GM20431 (cell line): Measurements from ENCODE around the gene SF3B2.
"Not testable (repeated sequence)": the region's sequence is repeated elsewhere in the genome, so short reads cannot be mapped to it uniquely, and the experiment has no call there.

Experiments used
- in situ Hi-C: fragments of 300-500 bp; cut with MseI, MboI; formaldehyde crosslinking; loops from one replicate; pipeline ENCODE4 v1.15.0; 2020; ENCODE audit warnings: low sequenced_read_pairs; ENCODE audit not compliant: unreplicated experiment

Gene SF3B2

GRCh38 chr11:66015936-66016792 lies 36.0 kb upstream of the SF3B2 start:
- in situ Hi-C loops, result no loop called here

- in situ Hi-C loops, result no loop called here
These were observed 35.4 kb upstream of the SF3B2 start for GRCh38 chr11:66016793-66017177.

GRCh38 chr11:66017321-66017720 lies 34.8 kb upstream of the SF3B2 start:
- in situ Hi-C loops, result no loop called here

GRCh38 chr11:66020212-66020611 lies 32.0 kb upstream of the SF3B2 start:
- in situ Hi-C loops, result no loop called here

GRCh38 chr11:66020618-66021357 lies 31.4 kb upstream of the SF3B2 start:
- in situ Hi-C loops, result no loop called here

GRCh38 chr11:66022401-66023185 lies 29.6 kb upstream of the SF3B2 start:
- in situ Hi-C loops, result no loop called here

GRCh38 chr11:66023186-66023440 lies 29.1 kb upstream of the SF3B2 start:
- in situ Hi-C loops, result not testable (repeated sequence)

GRCh38 chr11:66026017-66026529 lies 26.1 kb upstream of the SF3B2 start, which contains the start of gene CATSPER1:
Gene CATSPER1 (minus strand): TSS chr11:66026479. CDS start chr11:66026379, 100 bp downstream.
- in situ Hi-C loops, result no loop called here

GRCh38 chr11:66032957-66033735 lies 19.0 kb upstream of the SF3B2 start:
- in situ Hi-C loops, result no loop called here

GRCh38 chr11:66035653-66036333 lies 16.4 kb upstream of the SF3B2 start:
- in situ Hi-C loops, result no loop called here

- in situ Hi-C loops, result no loop called here
These were observed 15.8 kb upstream of the SF3B2 start for GRCh38 chr11:66036334-66036710.

- in situ Hi-C loops, result no loop called here
These were observed 14.8 kb upstream of the SF3B2 start for GRCh38 chr11:66037327-66037726.

- in situ Hi-C loops, result no loop called here
These were observed 12.4 kb upstream of the SF3B2 start for GRCh38 chr11:66039765-66040164.

- in situ Hi-C loops, result no loop called here
These were observed 9.8 kb upstream of the SF3B2 start for GRCh38 chr11:66042227-66042995.

- in situ Hi-C loops, result no loop called here
These were observed 8.9 kb upstream of the SF3B2 start for GRCh38 chr11:66042996-66043906.

- in situ Hi-C loops, result no loop called here
These were observed 7.4 kb upstream of the SF3B2 start for GRCh38 chr11:66044757-66045156.

- in situ Hi-C loops, result no loop called here
These were observed 7.0 kb upstream of the SF3B2 start for GRCh38 chr11:66045177-66045639.
